Loucy (cell line): ENCODE measurements around the gene PRKN.
"Not testable (repeated sequence)": the region's sequence is repeated elsewhere in the genome, so short reads cannot be mapped to it uniquely, and the experiment has no call there.

Experiments
- H2AFZ ChIP-seq: fragments of 200-600 bp; sonication (generic); 2 replicates; pipeline ENCODE4 v1.6.0; 2016; ENCODE audit warnings: antibody characterized with exemption, mild to moderate bottlenecking, low read length, moderate library complexity
- H3F3A ChIP-seq: fragments of 200-600 bp; 2 replicates; pipeline ENCODE4 v1.6.0; 2016; ENCODE audit warnings: antibody characterized with exemption, low read depth, mild to moderate bottlenecking
- H3K27me3 ChIP-seq: fragments of 200-600 bp; sonication (generic); 2 replicates; pipeline ENCODE4 v1.6.1; 2014; ENCODE audit warnings: low read length, mild to moderate bottlenecking; ENCODE audit not compliant: insufficient read depth, poor library complexity, severe bottlenecking
- H3K36me3 ChIP-seq: fragments of 200-600 bp; sonication (generic); 2 replicates; pipeline ENCODE4 v1.6.1; 2016; ENCODE audit warnings: low read length; ENCODE audit not compliant: insufficient read depth
- H3K4me1 ChIP-seq: fragments of 200-600 bp; sonication (generic); 2 replicates; pipeline ENCODE4 v1.5.1; 2014; ENCODE audit warnings: low read length, mild to moderate bottlenecking; ENCODE audit not compliant: insufficient read depth, poor library complexity, severe bottlenecking
- H3K4me2 ChIP-seq: fragments of 200-600 bp; sonication (generic); 2 replicates; pipeline ENCODE4 v1.6.0; 2014; ENCODE audit warnings: antibody characterized with exemption, low read length, low read depth, mild to moderate bottlenecking; ENCODE audit not compliant: poor library complexity, severe bottlenecking
- H3K4me3 ChIP-seq: fragments of 200-600 bp; sonication (generic); 2 replicates; pipeline ENCODE4 v1.5.1; 2014; ENCODE audit warnings: low read length, mild to moderate bottlenecking, mixed read lengths; ENCODE audit not compliant: poor library complexity, severe bottlenecking
- H3K79me2 ChIP-seq: fragments of 200-600 bp; sonication (generic); 2 replicates; pipeline ENCODE4 v1.6.1; 2014; ENCODE audit warnings: low read length; ENCODE audit not compliant: insufficient read depth
- H3K9ac ChIP-seq: fragments of 200-600 bp; sonication (generic); 2 replicates; pipeline ENCODE4 v1.6.0; 2014; ENCODE audit warnings: mild to moderate bottlenecking, low read depth, low read length, moderate library complexity; ENCODE audit not compliant: poor library complexity, severe bottlenecking
- H3K9me2 ChIP-seq: fragments of 200-600 bp; sonication (generic); replicated peaks from 2 replicates; pipeline ENCODE4 v1.6.1; 2016; ENCODE audit warnings: low read depth, low read length, mixed read lengths
- H3K9me3 ChIP-seq: fragments of 200-600 bp; sonication (generic); 2 replicates; pipeline ENCODE4 v1.6.1; 2014; ENCODE audit warnings: mild to moderate bottlenecking, antibody characterized with exemption, low read length, low read depth; ENCODE audit not compliant: insufficient read depth
- H4K20me1 ChIP-seq: fragments of 200-600 bp; sonication (generic); 2 replicates; pipeline ENCODE4 v1.6.0; 2014; ENCODE audit warnings: antibody characterized with exemption, low read length, mild to moderate bottlenecking; ENCODE audit not compliant: insufficient read depth, poor library complexity, severe bottlenecking
- CTCF ChIP-seq: fragments of 200-600 bp; sonication (generic); conservative IDR thresholded peaks from 2 replicates; pipeline ENCODE4 v1.5.1; 2014; ENCODE audit warnings: mild to moderate bottlenecking, antibody characterized with exemption, low read length
- EZH2phosphoT487 ChIP-seq: fragments of 200-600 bp; IDR thresholded peaks from 2 replicates; pipeline ENCODE4 v1.6.1; 2018; ENCODE audit warnings: antibody characterized with exemption, mild to moderate bottlenecking, moderate library complexity, borderline replicate concordance

PRKN gene

GRCh38 chr6:162403031-162403430, 324.5 kb downstream of the PRKN start:
- Histone ChIP-seq H3K4me3 (no peak overlapping the region), H4K20me1 (no peaks in the 10 kb centered on the region), H3K27me3 (no peaks in the 10 kb centered on the region), H3K79me2 (no peaks in the 10 kb centered on the region), H3K36me3 (no peaks in the 10 kb centered on the region), H3K9ac (no peak overlapping the region), H3K9me3 (peaks cover 3% of the 10 kb centered on the region; the same call in 1 of the 2 replicates), H3K9me2 (no peaks in the 10 kb centered on the region), H3K4me1 (no peaks in the 10 kb centered on the region), H2AFZ (no peak overlapping the region), H3K4me2 (no peak overlapping the region), H3F3A (no peaks in the 10 kb centered on the region)
- TF ChIP-seq EZH2phosphoT487 (no peak), CTCF (no peak)

DNA sequence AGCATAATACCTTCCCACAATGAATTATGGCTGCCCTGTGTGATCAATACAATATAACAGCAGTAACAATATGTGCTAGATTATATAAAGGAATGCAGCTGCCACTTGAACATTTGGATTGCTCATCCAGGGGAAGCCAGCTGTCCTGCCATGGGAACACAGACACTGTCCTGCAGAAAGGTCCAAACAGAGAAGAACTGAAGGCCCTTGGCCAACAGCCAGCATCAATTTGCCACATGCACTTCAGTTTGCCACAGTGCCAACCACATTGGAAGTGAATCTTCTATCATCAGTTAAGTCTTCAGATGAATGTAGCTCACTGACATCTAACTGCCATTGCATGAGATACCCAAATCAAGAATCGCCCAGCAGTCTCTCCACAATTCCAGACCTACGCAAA, 332.4 kb downstream of the PRKN start:
- Histone ChIP-seq H3K4me1 (no peaks in the 10 kb centered on the region), H3K79me2 (no peaks in the 10 kb centered on the region), H3K36me3 (no peaks in the 10 kb centered on the region), H2AFZ (no peak overlapping the region), H4K20me1 (no peaks in the 10 kb centered on the region), H3K9me3 (0 out of 2 replicates have a peak, but pooled peaks cover 4% of the 10 kb centered on the region), H3K9me2 (no peaks in the 10 kb centered on the region), H3K4me2 (no peak overlapping the region), H3K4me3 (no peak overlapping the region), H3F3A (no peaks in the 10 kb centered on the region), H3K9ac (no peak overlapping the region), H3K27me3 (no peaks in the 10 kb centered on the region)
- TF ChIP-seq EZH2phosphoT487 (no peak), CTCF (no peak)

DNA sequence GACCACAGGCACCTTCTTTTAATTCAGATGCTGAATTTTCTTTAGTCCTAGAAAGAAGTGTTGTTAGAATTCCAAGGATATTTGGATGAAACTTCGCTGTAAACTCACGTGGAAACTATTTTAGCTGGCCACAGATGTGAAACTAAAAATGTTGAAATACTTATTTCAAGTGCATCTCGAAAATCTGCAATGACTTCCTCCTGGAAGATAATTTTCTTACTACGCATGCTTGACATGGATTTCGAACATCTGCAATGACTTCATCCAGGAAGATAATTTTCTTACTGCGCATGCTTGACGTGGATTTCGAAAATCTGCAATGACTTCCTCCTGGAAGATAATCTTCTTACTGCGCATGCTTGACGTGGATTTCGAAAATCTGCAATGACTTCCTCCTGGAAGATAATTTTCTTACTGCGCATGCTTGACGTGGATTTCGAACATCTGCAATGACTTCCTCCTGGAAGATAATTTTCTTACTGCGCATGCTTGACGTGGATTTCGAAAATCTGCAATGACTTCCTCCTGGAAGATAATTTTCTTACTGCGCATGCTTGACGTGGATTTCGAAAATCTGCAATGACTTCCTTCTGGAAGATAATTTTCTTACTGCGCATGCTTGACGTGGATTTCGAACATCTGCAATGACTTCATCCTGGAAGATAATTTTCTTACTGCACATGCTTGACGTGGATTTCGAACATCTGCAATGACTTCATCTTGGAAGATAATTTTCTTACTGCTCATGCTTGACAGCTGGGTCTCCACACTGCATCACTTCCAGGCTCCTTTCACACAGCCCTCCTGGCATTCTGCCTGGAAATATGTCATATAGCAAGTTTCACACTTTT, 336.4 kb downstream of the PRKN start:
- not testable (repeated sequence) for H3K36me3 ChIP-seq, H3K9me3 ChIP-seq, H3K79me2 ChIP-seq, H3K27me3 ChIP-seq, H3K9ac ChIP-seq, H3K9me2 ChIP-seq, H3K4me3 ChIP-seq, H3K4me1 ChIP-seq, H3K4me2 ChIP-seq, H3F3A ChIP-seq, H2AFZ ChIP-seq, H4K20me1 ChIP-seq
